Peyer's patch (tissue), 4 donors: Measurements from ENCODE around the gene GNG13. TPM values are rescaled to one million over a fixed set of nuclear protein-coding genes. Genes with fewer than 3 reads are reported as not detected.

Source experiments
- DNase-seq, 3 donors: peaks; one replicate each; pipeline ENCODE4 v3.0.0-alpha.2; 2017 to 2019
- H3K27ac ChIP-seq, 4 donors: fragments of 200-600 bp; sonication (generic); one replicate each; pipeline ENCODE4 v1.5.1; 2016 to 2019
- H3K27me3 ChIP-seq, 2 donors: fragments of 200-600 bp; sonication (generic); one replicate each; pipeline ENCODE4 v1.5.1; 2019
- H3K36me3 ChIP-seq, 3 donors: fragments of 200-600 bp; sonication (generic); one replicate each; pipeline ENCODE4 v1.5.1; 2016 to 2019
- H3K4me1 ChIP-seq, 4 donors: fragments of 200-600 bp; sonication (generic); one replicate each; pipeline ENCODE4 v1.5.1; 2016 to 2019
- H3K4me3 ChIP-seq, 4 donors: fragments of 200-600 bp; sonication (generic); 1 replicate in 3 of 4; 2 replicates in 1 of 4; pipeline ENCODE4 v1.5.1; 2016 to 2019; ENCODE audit warnings: mild to moderate bottlenecking in 1 of 4
- H3K9me3 ChIP-seq, 4 donors: fragments of 200-600 bp; sonication (generic); one replicate each; pipeline ENCODE4 v1.5.1; 2016 to 2019; ENCODE audit warnings: mild to moderate bottlenecking in 1 of 4
- CTCF ChIP-seq, 6 experiments: fragments of 450-650 bp in 4 of 6; fragments of 200-600 bp in 2 of 6; sonication (generic) in 1 of 6; IDR thresholded peaks; one replicate each; pipeline ENCODE4 v1.5.1; 2017 to 2019; ENCODE audit warnings: antibody characterized with exemption in 6 of 6, mild to moderate bottlenecking in 3 of 6, moderate library complexity in 1 of 6
- POLR2A ChIP-seq, 2 donors: fragments of 450-650 bp; IDR thresholded peaks; one replicate each; pipeline ENCODE4 v1.5.1; 2017; ENCODE audit warnings: antibody characterized with exemption in 2 of 2, mild to moderate bottlenecking in 2 of 2, moderate library complexity in 2 of 2
- total RNA-seq, 4 donors: library from RNA; depleted of rRNA; stranded (reverse); fragments of >200 nt; gene quantifications; one replicate each; pipeline ENCODE4 v1.1.0, GENCODE V29; 2016

Gene GNG13
- total RNA-seq, 4 donors from 2014 or later, result 1.9 TPM; not detected in 3

- Histone ChIP-seq H3K27me3 (no peaks in the 10 kb centered on the region), H3K36me3 (peaks cover 0 to 9% (median 0%) of the 10 kb centered on the region in 3 donors), H3K4me1 (peaks cover 0 to 10% (median 3%) of the 10 kb centered on the region in 4 donors), H3K27ac (no peak overlapping the region), H3K9me3 (no peaks in the 10 kb centered on the region), H3K4me3 (no peak overlapping the region)
- TF ChIP-seq POLR2A (IDR thresholded peaks at IDR 0.05), result no peak
- no peak for DNase-seq
Observed at GRCh38 chr16:782258-782657, 18.3 kb downstream of the GNG13 start.

DNA sequence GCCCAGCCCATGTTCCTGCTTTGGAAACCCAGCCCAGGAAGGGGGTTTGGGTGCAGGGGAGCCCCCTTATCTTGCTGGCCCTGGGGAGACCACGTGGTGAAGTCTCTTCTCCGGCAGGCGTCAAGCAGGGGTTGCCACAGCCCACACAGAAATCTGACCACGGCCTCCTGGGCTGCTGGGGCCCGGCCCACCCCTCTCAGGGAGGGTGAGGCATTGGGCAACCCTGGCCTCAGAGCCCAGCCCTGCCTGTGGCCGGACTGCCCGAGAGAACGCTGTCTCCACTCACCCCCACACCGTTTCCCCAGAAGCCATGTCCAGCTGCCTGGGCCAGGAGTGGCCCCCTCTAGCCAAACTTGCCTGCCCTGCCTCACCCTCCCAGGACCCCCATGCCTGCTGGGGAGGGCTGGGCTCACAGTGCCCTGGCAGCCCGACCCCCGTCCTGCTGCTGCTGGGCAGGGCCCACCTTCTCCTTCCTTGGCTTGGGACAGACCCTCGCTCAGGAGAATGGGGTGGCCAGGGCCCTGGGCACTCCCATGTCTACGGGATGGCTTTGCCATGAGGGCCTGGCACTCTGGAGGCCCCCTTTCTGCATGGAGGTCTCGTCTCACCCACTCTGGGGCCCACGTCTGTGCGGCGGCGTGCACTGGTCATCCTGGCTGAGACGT is 19.1 kb downstream of the GNG13 start:
- Histone ChIP-seq H3K36me3 (peaks cover 0 to 9% (median 0%) of the 10 kb centered on the region in 3 donors), H3K4me1 (peaks cover 0 to 7% (median 0%) of the 10 kb centered on the region in 4 donors), H3K27me3 (no peaks in the 10 kb centered on the region), H3K9me3 (no peaks in the 10 kb centered on the region), H3K27ac (no peak overlapping the region), H3K4me3 (no peak overlapping the region)
- DNase-seq, result no peak
- TF ChIP-seq CTCF (IDR thresholded peaks at IDR 0.05) (no peak), POLR2A (IDR thresholded peaks at IDR 0.05) (no peak)

- H3K36me3 ChIP-seq, result no peaks in the 10 kb centered on the region
- no peak overlapping the region for H3K27ac ChIP-seq
- no peaks in the 10 kb centered on the region for H3K9me3 ChIP-seq
- no peak for DNase-seq
- no peak overlapping the region for H3K4me3 ChIP-seq
- TF ChIP-seq CTCF (IDR thresholded peaks at IDR 0.05) (no peak), POLR2A (IDR thresholded peaks at IDR 0.05) (no peak)
- H3K27me3 ChIP-seq, result no peaks in the 10 kb centered on the region
- peaks cover 0 to under 1% (median 0%) of the 10 kb centered on the region in 4 donors for H3K4me1 ChIP-seq
Observed at GRCh38 chr16:780296-780695, 20.2 kb downstream of the GNG13 start.

DNA sequence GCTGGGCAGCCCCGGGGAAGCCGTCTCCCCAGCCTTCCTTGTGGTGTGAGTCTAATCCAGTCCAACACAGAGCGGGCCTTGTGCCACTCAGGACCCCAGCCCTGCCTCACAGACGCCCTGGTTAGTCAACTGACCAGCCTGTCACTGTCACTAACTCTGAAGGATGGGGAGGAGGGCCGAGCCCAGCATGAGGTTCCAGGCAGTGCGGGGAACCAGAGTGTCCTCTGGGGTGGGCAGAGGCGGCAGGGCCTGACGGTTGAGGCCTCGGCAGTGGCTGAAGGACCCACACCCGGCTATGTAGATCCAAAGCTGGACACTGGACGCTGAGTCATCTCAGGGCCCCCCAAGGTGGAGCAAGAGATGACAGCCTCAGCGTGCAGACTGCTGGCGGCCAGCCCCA is 21.0 kb downstream of the GNG13 start:
- Histone ChIP-seq H3K27me3 (no peaks in the 10 kb centered on the region), H3K36me3 (no peaks in the 10 kb centered on the region), H3K27ac (no peak overlapping the region), H3K4me1 (no peaks in the 10 kb centered on the region), H3K9me3 (no peaks in the 10 kb centered on the region), H3K4me3 (no peak overlapping the region)
- no peak for TF ChIP-seq POLR2A (IDR thresholded peaks at IDR 0.05)
- TF ChIP-seq CTCF (IDR thresholded peaks at IDR 0.05), result no peak
- no peak for DNase-seq

GRCh38 chr16:778909-779527 is 21.5 kb downstream of the GNG13 start:
- no peaks in the 10 kb centered on the region for H3K4me1 ChIP-seq
- no peaks in the 10 kb centered on the region for H3K36me3 ChIP-seq
- H3K27me3 ChIP-seq, result no peaks in the 10 kb centered on the region
- no peak overlapping the region for H3K27ac ChIP-seq
- no peak overlapping the region for H3K4me3 ChIP-seq
- no peaks in the 10 kb centered on the region for H3K9me3 ChIP-seq
- TF ChIP-seq POLR2A (IDR thresholded peaks at IDR 0.05) (no peak), CTCF (IDR thresholded peaks at IDR 0.05) (no peak)
- no peak for DNase-seq

DNA sequence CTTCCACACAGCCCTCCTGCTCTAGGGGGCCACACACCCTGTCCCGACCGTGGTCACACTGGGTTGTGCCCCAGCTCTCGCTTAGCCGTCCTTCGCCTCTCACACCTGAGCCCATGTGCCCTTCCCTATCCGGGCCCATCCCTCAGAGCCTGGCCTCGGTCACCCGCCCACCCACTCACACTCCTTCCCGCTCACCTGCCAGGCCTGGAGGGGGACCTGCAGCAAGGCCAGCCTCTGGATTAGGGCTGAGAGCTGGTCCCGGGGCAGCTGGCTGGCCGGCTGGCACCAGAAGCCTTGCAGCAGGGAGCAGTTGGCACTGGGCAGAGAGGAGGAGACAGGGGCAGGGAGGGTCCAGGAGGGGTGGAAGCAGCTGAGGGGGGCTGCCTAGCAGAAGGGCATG is 22.1 kb downstream of the GNG13 start:
- TF ChIP-seq POLR2A (IDR thresholded peaks at IDR 0.05) (no peak), CTCF (IDR thresholded peaks at IDR 0.05) (no peak)
- H3K27me3 ChIP-seq, result no peaks in the 10 kb centered on the region

More for the DNA sequence above, 22.1 kb downstream of the GNG13 start:
- Histone ChIP-seq H3K36me3 (no peaks in the 10 kb centered on the region), H3K4me1 (no peaks in the 10 kb centered on the region), H3K27ac (no peak overlapping the region), H3K9me3 (no peaks in the 10 kb centered on the region), H3K4me3 (no peak overlapping the region)
- no peak for DNase-seq
